ENCODE data around the gene MYH9.
"Not testable (repeated sequence)": the region's sequence is repeated elsewhere in the genome, so short reads cannot be mapped to it uniquely, and the experiment has no call there.

The MYH9 gene

GRCh38 chr22:36252754-36253522, 134.8 kb downstream of the MYH9 start, which contains the start of gene APOL1:
Gene APOL1, plus strand, starts transcription at chr22:36253133. Its CDS starts 1,823 bp downstream, at chr22:36254956.
- Mint-ChIP-seq H3K36me3 (peaks cover 5% of the 10 kb centered on the region), H3K4me1 (peaks cover 55% of the 10 kb centered on the region)

DNA sequence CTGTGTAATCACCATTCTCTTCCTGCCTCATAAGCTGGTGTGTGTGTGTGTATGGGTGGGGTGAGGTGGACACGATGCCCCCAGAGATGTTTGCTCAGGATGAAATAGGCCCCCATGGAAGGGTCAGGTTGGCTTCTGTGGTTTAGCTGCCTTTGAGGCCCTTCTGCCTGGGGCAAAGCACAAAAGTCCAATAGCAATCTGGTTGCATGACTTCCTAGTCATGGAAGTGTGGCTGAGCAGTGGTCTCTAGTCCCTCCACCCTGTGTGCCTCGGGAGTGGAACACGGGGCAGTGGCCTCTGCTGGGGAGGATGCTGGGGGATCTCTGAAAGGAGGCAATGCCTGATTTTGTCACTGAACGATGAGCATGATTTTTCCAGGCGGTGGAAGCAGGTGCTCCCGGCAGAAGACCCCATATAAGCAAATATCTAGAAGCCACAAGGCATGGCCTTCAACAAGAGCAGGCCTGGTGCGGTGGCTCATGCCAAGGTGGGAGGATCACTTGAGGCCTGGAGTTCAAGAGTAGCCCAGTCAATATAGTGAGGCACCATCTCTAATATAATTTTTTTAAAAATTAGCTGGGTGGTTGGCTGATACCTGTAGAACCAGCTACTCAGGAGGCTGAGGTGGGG, 135.7 kb downstream of the MYH9 start:
- H3K27me3 Mint-ChIP-seq, ATAC-seq, H3K36me3 Mint-ChIP-seq, H3K9me3 Mint-ChIP-seq: not testable (repeated sequence)
- Mint-ChIP-seq H3K4me1 (peaks cover 54% of the 10 kb centered on the region), H3K27ac (peak overlapping the region; percentile 97), H3K4me3 (peak overlapping the region; percentile 83)

More at GRCh38 chr22:36252754-36253522, 134.8 kb downstream of the MYH9 start, which contains the start of gene APOL1:
- ATAC-seq: peak; percentile 92
- Mint-ChIP-seq H3K9me3 (no peaks in the 10 kb centered on the region), H3K4me3 (peak within 1 kb of the TSS; percentile 83), H3K27ac (peak within 1 kb of the TSS; percentile 97), H3K27me3 (no peaks in the 10 kb centered on the region)

DNA sequence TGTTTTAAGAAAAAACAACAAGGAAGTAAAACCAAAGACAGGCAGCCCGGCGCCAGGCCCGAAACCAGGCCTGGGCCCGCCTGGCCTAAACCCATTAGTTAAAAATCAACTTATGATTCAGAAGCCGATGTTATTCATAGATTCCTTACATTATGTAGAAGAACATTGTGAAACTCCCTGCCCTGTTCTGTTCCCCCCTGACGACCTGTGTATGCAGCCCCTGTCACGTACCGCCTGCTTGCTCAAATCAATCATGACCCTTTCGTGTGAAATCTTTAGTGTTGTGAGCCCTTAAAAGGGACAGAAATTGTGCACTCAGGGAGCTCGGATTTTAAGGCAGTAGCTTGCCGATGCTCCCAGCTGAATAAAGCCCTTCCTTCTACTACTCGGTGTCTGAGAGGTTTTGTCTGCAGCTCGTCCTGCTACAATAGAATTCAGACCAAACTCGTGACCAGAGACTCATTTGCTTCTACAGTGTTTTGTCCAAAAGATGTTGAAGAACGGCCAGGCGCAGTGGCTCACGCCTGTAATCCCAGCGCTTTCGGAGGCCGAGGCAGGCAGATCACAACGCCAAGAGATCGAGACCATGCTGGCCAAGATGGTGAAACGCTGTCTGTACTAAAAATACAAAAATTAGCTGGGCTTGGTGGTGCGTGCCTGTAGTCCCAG, 137.3 kb downstream of the MYH9 start:
- H3K36me3 Mint-ChIP-seq, H3K27me3 Mint-ChIP-seq, ATAC-seq, H3K4me3 Mint-ChIP-seq, H3K9me3 Mint-ChIP-seq: not testable (repeated sequence)
- H3K27ac Mint-ChIP-seq: peak overlapping the region; percentile 54
- peaks cover 44% of the 10 kb centered on the region for H3K4me1 Mint-ChIP-seq

DNA sequence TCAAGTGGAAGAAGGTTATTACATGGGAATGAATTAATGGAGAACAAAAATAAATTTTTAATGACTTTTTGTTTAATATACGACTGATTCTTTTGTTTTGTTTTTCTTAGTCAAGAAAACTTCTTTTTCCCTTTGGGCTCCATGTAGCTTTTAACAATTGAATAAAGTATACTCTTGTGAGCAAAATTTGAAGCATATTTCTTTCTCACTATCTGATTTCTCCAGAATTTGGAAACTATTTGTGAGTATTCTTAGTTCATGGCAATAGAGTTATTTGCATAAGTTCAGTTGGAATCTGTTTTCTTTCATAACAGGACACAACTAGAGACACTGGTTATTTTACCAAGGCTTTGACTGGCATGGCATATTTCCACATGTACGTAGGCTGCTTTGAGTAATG, 138.6 kb downstream of the MYH9 start:
- Mint-ChIP-seq H3K4me3 (no peak overlapping the region), H3K27me3 (no peaks in the 10 kb centered on the region), H3K4me1 (peaks cover 35% of the 10 kb centered on the region), H3K9me3 (no peaks in the 10 kb centered on the region), H3K36me3 (no peaks in the 10 kb centered on the region), H3K27ac (no peak overlapping the region)
- ATAC-seq: no peak

DNA sequence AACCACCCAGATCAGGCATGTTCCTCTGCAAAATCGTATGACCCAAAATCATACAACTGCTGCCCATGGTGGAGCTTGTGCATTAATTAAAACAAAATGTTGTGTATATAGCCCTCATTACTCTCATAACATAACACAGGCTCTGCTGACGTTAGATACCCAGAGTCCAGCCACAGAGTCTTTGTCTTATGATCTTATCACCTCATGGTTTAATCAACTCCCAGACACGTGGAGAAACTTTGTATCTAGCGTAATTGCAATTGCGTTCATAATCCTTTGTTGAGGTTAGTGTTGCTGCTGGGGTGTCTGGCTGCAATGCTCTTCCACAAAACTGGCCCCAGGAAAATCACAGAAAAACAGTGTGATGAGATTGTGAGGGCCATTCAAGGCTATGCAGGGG, 139.8 kb downstream of the MYH9 start:
- Mint-ChIP-seq H3K27ac (no peak overlapping the region), H3K9me3 (no peaks in the 10 kb centered on the region), H3K27me3 (no peaks in the 10 kb centered on the region), H3K36me3 (no peaks in the 10 kb centered on the region), H3K4me1 (peaks cover 23% of the 10 kb centered on the region), H3K4me3 (no peak overlapping the region)
- no peak for ATAC-seq

DNA sequence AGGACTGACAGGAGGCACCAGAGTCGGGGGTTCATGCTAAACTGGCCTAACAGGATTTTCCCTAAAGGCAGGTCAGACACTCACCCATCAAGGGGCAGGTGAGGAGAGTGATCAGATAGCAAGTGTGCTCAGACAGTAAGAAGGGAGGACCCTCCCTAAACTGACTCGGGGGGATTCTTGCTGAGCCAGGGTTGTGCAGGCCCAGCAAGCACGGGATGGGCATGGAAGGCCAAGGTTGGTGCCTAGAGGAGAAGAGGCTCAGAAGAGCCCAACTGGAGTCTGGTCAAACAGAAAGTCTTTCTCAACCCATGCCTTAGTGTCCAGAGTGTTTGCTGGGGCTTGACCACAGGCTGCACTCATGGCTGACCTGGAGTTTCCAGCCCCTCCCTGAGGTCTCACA, 141.0 kb downstream of the MYH9 start:
- no peak overlapping the region for H3K27ac Mint-ChIP-seq
- no peaks in the 10 kb centered on the region for H3K36me3 Mint-ChIP-seq
- no peak for ATAC-seq
- H3K4me3 Mint-ChIP-seq: no peak overlapping the region
- H3K27me3 Mint-ChIP-seq: no peaks in the 10 kb centered on the region
- peaks cover 10% of the 10 kb centered on the region for H3K4me1 Mint-ChIP-seq
- H3K9me3 Mint-ChIP-seq: no peaks in the 10 kb centered on the region

GRCh38 chr22:36245805-36246356, 141.9 kb downstream of the MYH9 start:
- H3K27me3 Mint-ChIP-seq: no peaks in the 10 kb centered on the region

DNA sequence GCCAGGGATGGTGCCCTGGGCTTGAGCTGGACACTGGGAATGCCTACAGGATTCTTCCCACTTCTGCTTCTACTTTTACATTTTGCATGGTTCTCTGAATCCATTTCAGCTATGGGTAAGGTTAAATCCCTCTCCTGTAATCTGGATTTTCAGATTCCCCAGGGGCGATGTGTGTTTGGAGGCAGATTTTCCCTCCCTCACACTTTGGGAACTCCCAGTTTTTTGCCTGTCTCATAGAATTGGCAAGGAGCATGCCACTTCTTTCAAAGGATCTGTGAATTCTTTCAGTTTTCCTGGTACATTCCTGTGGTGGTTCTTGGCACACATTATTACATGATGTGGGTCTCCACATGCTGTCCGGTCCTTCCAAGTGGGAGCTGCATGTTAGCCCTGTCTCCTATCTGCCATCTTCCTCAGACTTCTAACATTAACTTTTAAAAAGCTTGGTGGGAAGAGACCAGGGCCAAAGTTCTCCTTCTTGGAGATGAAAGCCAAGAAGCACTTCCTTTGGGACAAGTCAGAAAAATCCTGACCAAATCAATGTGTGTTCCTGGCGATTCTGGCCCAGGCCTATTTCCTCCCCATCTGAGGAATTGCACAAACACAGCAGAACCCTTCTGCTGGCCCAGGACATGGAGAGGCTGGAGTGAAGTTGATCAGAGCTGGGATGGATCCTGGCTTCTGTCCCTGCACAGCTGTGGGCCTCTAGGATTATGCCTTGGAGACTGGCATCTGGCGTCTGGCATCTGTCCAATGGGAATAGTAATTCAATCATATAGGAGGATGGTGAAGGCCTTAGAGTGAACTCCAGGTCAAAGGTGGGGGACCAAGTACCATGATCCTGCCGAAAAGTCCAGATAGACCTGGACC, 143.0 kb downstream of the MYH9 start:
- Mint-ChIP-seq H3K27ac (no peak overlapping the region), H3K36me3 (no peaks in the 10 kb centered on the region), H3K9me3 (no peaks in the 10 kb centered on the region), H3K4me1 (peaks cover 5% of the 10 kb centered on the region), H3K27me3 (no peaks in the 10 kb centered on the region), H3K4me3 (no peak overlapping the region)
- no peak for ATAC-seq

More at GRCh38 chr22:36245805-36246356, 141.9 kb downstream of the MYH9 start:
- Mint-ChIP-seq H3K36me3 (no peaks in the 10 kb centered on the region), H3K4me3 (no peak overlapping the region), H3K9me3 (no peaks in the 10 kb centered on the region), H3K27ac (no peak overlapping the region), H3K4me1 (peaks cover 7% of the 10 kb centered on the region)
- ATAC-seq: no peak

DNA sequence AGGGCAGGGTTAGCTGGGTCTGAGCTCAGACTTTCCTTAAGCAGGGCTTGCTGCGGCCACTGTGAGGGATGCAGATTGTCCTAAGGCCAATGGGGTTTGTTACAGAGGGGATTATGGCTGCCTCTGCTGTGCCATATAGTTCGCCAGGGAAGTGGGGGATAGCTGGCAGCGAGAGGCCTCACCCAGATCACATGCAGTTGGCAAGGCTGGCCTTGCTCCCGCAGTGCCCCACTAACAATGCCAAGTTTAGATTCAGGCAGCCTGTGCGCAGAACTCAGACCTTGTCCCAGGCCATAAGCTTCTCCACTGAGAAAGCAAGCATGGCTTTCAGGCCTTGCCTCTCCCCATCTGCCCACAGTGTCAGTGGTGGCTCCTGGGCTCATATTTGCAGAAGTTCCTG, 143.8 kb downstream of the MYH9 start:
- H3K27ac Mint-ChIP-seq: no peak overlapping the region
- no peaks in the 10 kb centered on the region for H3K27me3 Mint-ChIP-seq
- no peaks in the 10 kb centered on the region for H3K36me3 Mint-ChIP-seq
- ATAC-seq: no peak
- H3K4me3 Mint-ChIP-seq: no peak overlapping the region
- H3K9me3 Mint-ChIP-seq: no peaks in the 10 kb centered on the region
- peaks cover 12% of the 10 kb centered on the region for H3K4me1 Mint-ChIP-seq

- Mint-ChIP-seq H3K4me3 (peak within 1 kb of the TSS; percentile 93), H3K9me3 (peaks cover 2% of the 10 kb centered on the region), H3K36me3 (peaks cover 31% of the 10 kb centered on the region), H3K27ac (peak within 1 kb of the TSS; percentile 97), H3K4me1 (peaks cover 54% of the 10 kb centered on the region), H3K27me3 (no peaks in the 10 kb centered on the region)
- peak; percentile 99 for ATAC-seq
Observed at GRCh38 chr22:36239401-36240171, 148.2 kb downstream of the MYH9 start, which contains the start of gene APOL2. Gene APOL2, minus strand, starts transcription at chr22:36239527. Its CDS starts 6,365 bp downstream, at chr22:36233162.

DNA sequence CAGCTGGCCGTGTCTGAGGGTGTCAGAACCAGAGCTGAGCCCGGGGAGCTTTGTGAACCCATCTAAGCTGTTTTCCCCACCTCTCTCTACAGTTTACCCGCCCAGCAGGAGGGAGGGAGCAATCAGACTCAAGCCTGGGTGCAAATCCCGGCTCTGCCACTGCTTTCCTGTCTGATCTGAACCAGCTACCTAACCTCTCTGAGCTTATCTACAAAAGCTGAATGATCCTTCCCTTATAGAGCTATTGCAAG, 148.7 kb downstream of the MYH9 start:
- no peaks in the 10 kb centered on the region for H3K27me3 Mint-ChIP-seq
- peaks cover 59% of the 10 kb centered on the region for H3K4me1 Mint-ChIP-seq
- peak overlapping the region; percentile 97 for H3K27ac Mint-ChIP-seq
- peaks cover 36% of the 10 kb centered on the region for H3K36me3 Mint-ChIP-seq
- peak; percentile 37 for ATAC-seq
- H3K9me3 Mint-ChIP-seq: peaks cover 2% of the 10 kb centered on the region
- H3K4me3 Mint-ChIP-seq: peak overlapping the region; percentile 93

DNA sequence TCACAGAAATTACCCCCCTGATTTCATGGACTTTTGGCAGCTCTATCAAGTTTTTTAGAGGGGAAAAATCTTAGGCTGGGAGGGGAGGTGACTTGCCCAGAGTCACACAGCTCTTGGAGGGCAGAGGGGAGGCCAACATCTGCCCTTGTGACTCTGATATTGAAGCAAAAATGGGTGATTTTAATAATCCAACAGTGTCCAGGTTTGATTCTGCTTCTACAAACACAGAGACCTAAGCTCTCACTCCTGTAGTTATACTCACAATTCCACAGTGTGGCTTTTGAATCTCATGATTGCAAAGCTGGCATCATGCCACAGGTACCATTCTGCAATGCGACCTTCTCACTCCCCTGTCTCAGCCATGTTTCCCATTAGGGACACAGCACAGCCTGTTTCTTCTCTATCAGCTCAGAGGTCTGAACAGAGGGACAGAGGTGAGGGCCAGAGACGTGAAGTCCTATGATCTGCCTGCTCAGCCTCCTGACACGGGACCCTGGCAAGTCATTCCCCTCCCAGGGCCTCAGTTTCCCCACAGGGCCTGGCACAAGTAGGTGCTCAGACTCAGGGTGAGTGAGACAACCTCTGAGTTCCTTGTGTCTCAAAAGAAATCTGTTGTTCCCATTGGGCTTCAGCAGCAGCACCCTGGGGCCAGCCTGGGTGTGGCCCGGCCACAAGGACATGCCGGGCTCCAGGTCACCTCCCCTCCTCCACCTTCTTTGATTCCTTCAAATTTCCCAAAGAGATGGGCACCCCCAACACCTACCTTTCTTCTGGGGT, 149.2 kb downstream of the MYH9 start:
- peak overlapping the region; percentile 97 for H3K27ac Mint-ChIP-seq
- peak overlapping the region; percentile 93 for H3K4me3 Mint-ChIP-seq
- peaks cover 40% of the 10 kb centered on the region for H3K36me3 Mint-ChIP-seq
- peak; percentile 18 for ATAC-seq
- H3K9me3 Mint-ChIP-seq: peaks cover 2% of the 10 kb centered on the region
- H3K27me3 Mint-ChIP-seq: no peaks in the 10 kb centered on the region
- peaks cover 64% of the 10 kb centered on the region for H3K4me1 Mint-ChIP-seq

- Mint-ChIP-seq H3K27me3 (no peaks in the 10 kb centered on the region), H3K36me3 (peaks cover 47% of the 10 kb centered on the region), H3K27ac (peak overlapping the region; percentile 97), H3K4me3 (peak overlapping the region; percentile 93), H3K9me3 (peaks cover 2% of the 10 kb centered on the region), H3K4me1 (peaks cover 73% of the 10 kb centered on the region)
- ATAC-seq: no peak
Observed at GRCh38 chr22:36237462-36238372, 150.1 kb downstream of the MYH9 start.

All from stimulated activated memory B cell treated with anti-CD40 and anti-IgM and Interleukin-4, amounts not matched to agents 10 μg/mL and 1 μg/mL and 100 μg/mL, for 72 hours (primary cell).